ENCODE measurements around the gene POGZ.

GRCh38 chr1:151455966-151456365 is 3.3 kb downstream of the POGZ start:
- TF ChIP-seq, protein P1, sequence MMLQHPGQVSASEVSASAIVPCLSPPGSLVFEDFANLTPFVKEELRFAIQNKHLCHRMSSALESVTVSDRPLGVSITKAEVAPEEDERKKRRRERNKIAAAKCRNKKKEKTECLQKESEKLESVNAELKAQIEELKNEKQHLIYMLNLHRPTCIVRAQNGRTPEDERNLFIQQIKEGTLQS (CRISPR knock-in tag; IDR thresholded peaks at IDR 0.05) = no peak
- no peak for TF ChIP-seq SRSF9 (IDR thresholded peaks at IDR 0.05; ENCODE audit: borderline replicate concordance, insufficient read depth, low read depth, low read length, poor library complexity, severe bottlenecking)
- TF ChIP-seq HINFP (CRISPR knock-in tag; IDR thresholded peaks at IDR 0.05; ENCODE audit: low read depth) = no peak
- no peak for TF ChIP-seq MAFK (conservative IDR thresholded peaks at IDR 0.05 in 1 of 2, IDR thresholded peaks at IDR 0.05 in 1 of 2; ENCODE audit: low read length in 2 of 2)
- TF ChIP-seq SMYD3 (CRISPR knock-in tag; IDR thresholded peaks at IDR 0.05) = no peak
- TF ChIP-seq BHLHE40 (IDR thresholded peaks at IDR 0.05; ENCODE audit: low read length) = no peak
- TF ChIP-seq ZNF224 (CRISPR knock-in tag; IDR thresholded peaks at IDR 0.05) = no peak
- TF ChIP-seq ZNF577 (CRISPR knock-in tag; IDR thresholded peaks at IDR 0.05; ENCODE audit: borderline replicate concordance, low read depth) = no peak
- TF ChIP-seq, protein P2, sequence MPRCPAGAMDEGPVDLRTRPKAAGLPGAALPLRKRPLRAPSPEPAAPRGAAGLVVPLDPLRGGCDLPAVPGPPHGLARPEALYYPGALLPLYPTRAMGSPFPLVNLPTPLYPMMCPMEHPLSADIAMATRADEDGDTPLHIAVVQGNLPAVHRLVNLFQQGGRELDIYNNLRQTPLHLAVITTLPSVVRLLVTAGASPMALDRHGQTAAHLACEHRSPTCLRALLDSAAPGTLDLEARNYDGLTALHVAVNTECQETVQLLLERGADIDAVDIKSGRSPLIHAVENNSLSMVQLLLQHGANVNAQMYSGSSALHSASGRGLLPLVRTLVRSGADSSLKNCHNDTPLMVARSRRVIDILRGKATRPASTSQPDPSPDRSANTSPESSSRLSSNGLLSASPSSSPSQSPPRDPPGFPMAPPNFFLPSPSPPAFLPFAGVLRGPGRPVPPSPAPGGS (CRISPR knock-in tag; IDR thresholded peaks at IDR 0.05) = no peak
- no peak for TF ChIP-seq SUZ12 (IDR thresholded peaks at IDR 0.05; ENCODE audit: low read depth, low read length)
- TF ChIP-seq REPIN1 (CRISPR knock-in tag; IDR thresholded peaks at IDR 0.05; ENCODE audit: borderline replicate concordance, low read depth) = no peak
- TF ChIP-seq CTCF (CRISPR knock-in tag; IDR thresholded peaks at IDR 0.05) = no peak
- TF ChIP-seq, protein P3, sequence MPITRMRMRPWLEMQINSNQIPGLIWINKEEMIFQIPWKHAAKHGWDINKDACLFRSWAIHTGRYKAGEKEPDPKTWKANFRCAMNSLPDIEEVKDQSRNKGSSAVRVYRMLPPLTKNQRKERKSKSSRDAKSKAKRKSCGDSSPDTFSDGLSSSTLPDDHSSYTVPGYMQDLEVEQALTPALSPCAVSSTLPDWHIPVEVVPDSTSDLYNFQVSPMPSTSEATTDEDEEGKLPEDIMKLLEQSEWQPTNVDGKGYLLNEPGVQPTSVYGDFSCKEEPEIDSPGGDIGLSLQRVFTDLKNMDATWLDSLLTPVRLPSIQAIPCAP (CRISPR knock-in tag; IDR thresholded peaks at IDR 0.05; ENCODE audit: low read depth) = no peak

All from HepG2 (cell line).